WTC11 (cell line): Measurements from ENCODE around the gene PTGES2. TPM values are rescaled to one million over a fixed set of nuclear protein-coding genes. Genes with fewer than 3 reads are reported as not detected.
A peak's percentile ranks its signal among the peaks of the same experiment; 100 is the strongest.

Experiments
- ATAC-seq: fragments of 200-7000 bp; cut with Tn5 transposase; 2 replicates; pipeline ENCODE4 v1.10.0; 2021; ENCODE audit warnings: mild to moderate bottlenecking, moderate library complexity
- CTCF ChIA-PET: fragments of 300-600 bp; sonication (Branson Sonifier 250); formaldehyde crosslinking; loops from one replicate; lab custom pipeline; 2021; ENCODE audit warnings: antibody characterized with exemption; lab: Charles Lee
- POLR2A ChIA-PET: fragments of 350-600 bp; sonication (Branson Sonifier 250); formaldehyde crosslinking; loops from one replicate; lab custom pipeline; 2021; ENCODE audit warnings: antibody characterized with exemption; lab: Charles Lee
- DNase-seq: peaks from one replicate; pipeline ENCODE4 v3.0.0; 2021; ENCODE audit warnings: low spot score
- H3K27ac Mint-ChIP-seq: 2 replicates; pipeline ENCODE4 v1.8.0; 2021; ENCODE audit warnings: mixed read lengths
- H3K27me3 Mint-ChIP-seq: 2 replicates; pipeline ENCODE4 v1.8.0; 2021; ENCODE audit warnings: low read depth, mild to moderate bottlenecking, moderate library complexity, mixed read lengths
- H3K36me3 Mint-ChIP-seq: 2 replicates; pipeline ENCODE4 v1.8.0; 2021; ENCODE audit warnings: mixed read lengths
- H3K4me1 Mint-ChIP-seq: 2 replicates; pipeline ENCODE4 v1.8.0; 2022; ENCODE audit warnings: mixed read lengths
- H3K4me3 Mint-ChIP-seq: 2 replicates; pipeline ENCODE4 v1.8.0; 2021; ENCODE audit warnings: mild to moderate bottlenecking, moderate library complexity, mixed read lengths
- H3K9me3 Mint-ChIP-seq: 2 replicates; pipeline ENCODE4 v1.8.0; 2021; ENCODE audit warnings: mixed read lengths
- CBFB ChIP-seq: sonication (generic); formaldehyde crosslinking; IDR thresholded peaks from 2 replicates; pipeline ENCODE4 v1.8.1; 2022; ENCODE audit warnings: mild to moderate bottlenecking, low read depth, missing genetic modification reagents
- CREM ChIP-seq: sonication (generic); formaldehyde crosslinking; IDR thresholded peaks from 2 replicates; pipeline ENCODE4 v1.8.1; 2022; ENCODE audit warnings: mild to moderate bottlenecking, missing genetic modification reagents, moderate library complexity
- ERG ChIP-seq: fragments of 250-450 bp; sonication (Bioruptor Pico); IDR thresholded peaks from 2 replicates; pipeline ENCODE4 v1.8.0; 2021; ENCODE audit warnings: mild to moderate bottlenecking
- ETV6 ChIP-seq: sonication (generic); formaldehyde crosslinking; IDR thresholded peaks from 2 replicates; pipeline ENCODE4 v1.8.1; 2022; ENCODE audit warnings: mild to moderate bottlenecking, missing genetic modification reagents
- KAT7 ChIP-seq: sonication (generic); formaldehyde crosslinking; IDR thresholded peaks from 2 replicates; pipeline ENCODE4 v1.8.1; 2023; ENCODE audit warnings: missing genetic modification reagents, mild to moderate bottlenecking, borderline replicate concordance
- NFATC4 ChIP-seq: fragments of 250-450 bp; sonication (Bioruptor Pico); IDR thresholded peaks from 2 replicates; pipeline ENCODE4 v1.9.0; 2021; ENCODE audit warnings: mild to moderate bottlenecking
- NFYB ChIP-seq: sonication (generic); formaldehyde crosslinking; conservative IDR thresholded peaks from 2 replicates; pipeline ENCODE4 v1.8.0; 2022; ENCODE audit warnings: low read depth, missing genetic modification reagents
- NR2C2 ChIP-seq: sonication (generic); formaldehyde crosslinking; IDR thresholded peaks from 2 replicates; pipeline ENCODE4 v1.8.0; 2022; ENCODE audit warnings: mild to moderate bottlenecking, missing genetic modification reagents
- PRDM15 ChIP-seq: sonication (generic); formaldehyde crosslinking; IDR thresholded peaks from 2 replicates; pipeline ENCODE4 v1.8.0; 2022; ENCODE audit warnings: missing genetic modification reagents
- ZMAT4 ChIP-seq: fragments of 250-450 bp; sonication (Bioruptor Pico); IDR thresholded peaks from 2 replicates; pipeline ENCODE4 v1.9.0; 2021; ENCODE audit warnings: mild to moderate bottlenecking
- ZNF138 ChIP-seq: sonication (generic); formaldehyde crosslinking; conservative IDR thresholded peaks from 2 replicates; pipeline ENCODE4 v1.8.1; 2022; ENCODE audit warnings: mild to moderate bottlenecking, moderate library complexity, missing genetic modification reagents
- ZNF317 ChIP-seq: sonication (generic); formaldehyde crosslinking; IDR thresholded peaks from 2 replicates; pipeline ENCODE4 v1.8.1; 2023; ENCODE audit warnings: low read depth, mild to moderate bottlenecking, moderate library complexity, missing genetic modification reagents, borderline replicate concordance
- ZNF396 ChIP-seq: fragments of 250-450 bp; sonication (Bioruptor Pico); IDR thresholded peaks from 2 replicates; pipeline ENCODE4 v1.8.0; 2021; ENCODE audit warnings: mild to moderate bottlenecking, moderate library complexity, borderline replicate concordance
- ZNF512 ChIP-seq: sonication (generic); formaldehyde crosslinking; IDR thresholded peaks from 2 replicates; pipeline ENCODE4 v1.8.1; 2022; ENCODE audit warnings: missing genetic modification reagents, borderline replicate concordance
- total RNA-seq: library from RNA; stranded (reverse); gene quantifications from 3 replicates; pipeline ENCODE4 v1.2.3, GENCODE V29; 2021
- TF ChIP-seq, protein P1 (sequence below): sonication (generic); formaldehyde crosslinking; IDR thresholded peaks from 2 replicates; pipeline ENCODE4 v1.8.0; 2022; ENCODE audit warnings: mild to moderate bottlenecking, missing genetic modification reagents
- TF ChIP-seq, protein P2 (sequence below): sonication (generic); formaldehyde crosslinking; IDR thresholded peaks from 2 replicates; pipeline ENCODE4 v1.8.1; 2022; ENCODE audit warnings: mild to moderate bottlenecking, missing genetic modification reagents, moderate library complexity, borderline replicate concordance

PTGES2 gene
- total RNA-seq, 1 experiment from 2014 or later = 118 TPM

GRCh38 chr9:128143525-128144238, 16.2 kb upstream of the PTGES2 start:
- no peaks in the 10 kb centered on the region for H3K9me3 Mint-ChIP-seq
- ChIA-PET POLR2A (no interaction called here), CTCF (interaction anchor here (2.9 kb wide), 1 partner anchor 26 kb away, joined by 15 read pairs; no protein-coding TSS in a partner anchor)
- no peak overlapping the region for H3K4me3 Mint-ChIP-seq
- H3K27ac Mint-ChIP-seq = no peak overlapping the region
- no peak for DNase-seq
- ATAC-seq = peak; percentile 50
- H3K36me3 Mint-ChIP-seq = no peaks in the 10 kb centered on the region
- H3K27me3 Mint-ChIP-seq = no peaks in the 10 kb centered on the region
- TF ChIP-seq ZNF512 (CRISPR knock-in tag) (no peak), ETV6 (CRISPR knock-in tag) (no peak), KAT7 (no peak), NFYB (CRISPR knock-in tag) (no peak), PRDM15 (CRISPR knock-in tag) (no peak), NFATC4 (CRISPR knock-in tag) (no peak), CBFB (CRISPR knock-in tag) (no peak), ZNF396 (CRISPR knock-in tag) (no peak), CREM (CRISPR knock-in tag) (no peak), ZNF317 (no peak), NR2C2 (CRISPR knock-in tag) (no peak), ERG (no peak), ZMAT4 (no peak), ZNF138 (CRISPR knock-in tag) (no peak)
- TF ChIP-seq, protein P1, sequence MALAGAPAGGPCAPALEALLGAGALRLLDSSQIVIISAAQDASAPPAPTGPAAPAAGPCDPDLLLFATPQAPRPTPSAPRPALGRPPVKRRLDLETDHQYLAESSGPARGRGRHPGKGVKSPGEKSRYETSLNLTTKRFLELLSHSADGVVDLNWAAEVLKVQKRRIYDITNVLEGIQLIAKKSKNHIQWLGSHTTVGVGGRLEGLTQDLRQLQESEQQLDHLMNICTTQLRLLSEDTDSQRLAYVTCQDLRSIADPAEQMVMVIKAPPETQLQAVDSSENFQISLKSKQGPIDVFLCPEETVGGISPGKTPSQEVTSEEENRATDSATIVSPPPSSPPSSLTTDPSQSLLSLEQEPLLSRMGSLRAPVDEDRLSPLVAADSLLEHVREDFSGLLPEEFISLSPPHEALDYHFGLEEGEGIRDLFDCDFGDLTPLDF = no peak
- TF ChIP-seq, protein P2, sequence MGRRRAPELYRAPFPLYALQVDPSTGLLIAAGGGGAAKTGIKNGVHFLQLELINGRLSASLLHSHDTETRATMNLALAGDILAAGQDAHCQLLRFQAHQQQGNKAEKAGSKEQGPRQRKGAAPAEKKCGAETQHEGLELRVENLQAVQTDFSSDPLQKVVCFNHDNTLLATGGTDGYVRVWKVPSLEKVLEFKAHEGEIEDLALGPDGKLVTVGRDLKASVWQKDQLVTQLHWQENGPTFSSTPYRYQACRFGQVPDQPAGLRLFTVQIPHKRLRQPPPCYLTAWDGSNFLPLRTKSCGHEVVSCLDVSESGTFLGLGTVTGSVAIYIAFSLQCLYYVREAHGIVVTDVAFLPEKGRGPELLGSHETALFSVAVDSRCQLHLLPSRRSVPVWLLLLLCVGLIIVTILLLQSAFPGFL (CRISPR knock-in tag) = no peak
- H3K4me1 Mint-ChIP-seq = no peaks in the 10 kb centered on the region
